ENCODE data around the gene SEC22B. TPM values are rescaled to one million over a fixed set of nuclear protein-coding genes. Genes with fewer than 3 reads are reported as not detected.
"Not testable (repeated sequence)": the region's sequence is repeated elsewhere in the genome, so short reads cannot be mapped to it uniquely, and the experiment has no call there.

SEC22B gene
- 26.6 TPM for total RNA-seq

- Histone ChIP-seq H3K27ac (ENCODE audit: low read depth, low read length) (peak within 1 kb of the TSS; percentile 87), H3K4me3 (ENCODE audit: low read length in 3 of 3) (peak within 1 kb of the TSS; percentile 81 to 94 (median 92)), H3K9me3 (ENCODE audit: control insufficient read depth in 3 of 3, low read length in 3 of 3) (no peaks in the 10 kb centered on the region), H3K9ac (ENCODE audit: low read depth in 1 of 3, low read length in 3 of 3) (peak within 1 kb of the TSS; percentile 91 to 96 (median 91)), H3K4me1 (ENCODE audit: control insufficient read depth in 3 of 3, insufficient read depth in 3 of 3, low read length in 3 of 3) (peaks cover 0 to 7% (median 0%) of the 10 kb centered on the region in 3 donors), H3K36me3 (ENCODE audit: control insufficient read depth in 3 of 3, insufficient read depth in 3 of 3, low read length in 3 of 3) (no peaks in the 10 kb centered on the region), H3K27me3 (ENCODE audit: control insufficient read depth in 3 of 3, insufficient read depth in 3 of 3, low read length in 3 of 3) (no peaks in the 10 kb centered on the region)
Observed at GRCh38 chr1:120176092-120176855, at the start of gene SEC22B. Gene SEC22B, minus strand, starts transcription at chr1:120176520. Its CDS starts 139 bp downstream, at chr1:120176381.

- H3K9ac ChIP-seq (ENCODE audit: low read depth in 1 of 3, low read length in 3 of 3); H3K36me3 ChIP-seq (ENCODE audit: control insufficient read depth in 3 of 3, insufficient read depth in 3 of 3, low read length in 3 of 3); H3K27me3 ChIP-seq (ENCODE audit: control insufficient read depth in 3 of 3, insufficient read depth in 3 of 3, low read length in 3 of 3); H3K27ac ChIP-seq (ENCODE audit: low read depth, low read length); H3K9me3 ChIP-seq (ENCODE audit: control insufficient read depth in 3 of 3, low read length in 3 of 3); H3K4me1 ChIP-seq (ENCODE audit: control insufficient read depth in 3 of 3, insufficient read depth in 3 of 3, low read length in 3 of 3); H3K4me3 ChIP-seq (ENCODE audit: low read length in 3 of 3): not testable (repeated sequence)
Observed at GRCh38 chr1:120217933-120218332, 41.6 kb upstream of the SEC22B start.

GRCh38 chr1:120217175-120217929, 41.0 kb upstream of the SEC22B start:
- H3K4me1 ChIP-seq (ENCODE audit: control insufficient read depth in 3 of 3, insufficient read depth in 3 of 3, low read length in 3 of 3); H3K4me3 ChIP-seq (ENCODE audit: low read length in 3 of 3); H3K9ac ChIP-seq (ENCODE audit: low read depth in 1 of 3, low read length in 3 of 3); H3K36me3 ChIP-seq (ENCODE audit: control insufficient read depth in 3 of 3, insufficient read depth in 3 of 3, low read length in 3 of 3); H3K9me3 ChIP-seq (ENCODE audit: control insufficient read depth in 3 of 3, low read length in 3 of 3); H3K27ac ChIP-seq (ENCODE audit: low read depth, low read length); H3K27me3 ChIP-seq (ENCODE audit: control insufficient read depth in 3 of 3, insufficient read depth in 3 of 3, low read length in 3 of 3): not testable (repeated sequence)

- not testable (repeated sequence) for H3K9me3 ChIP-seq (ENCODE audit: control insufficient read depth in 3 of 3, low read length in 3 of 3); H3K36me3 ChIP-seq (ENCODE audit: control insufficient read depth in 3 of 3, insufficient read depth in 3 of 3, low read length in 3 of 3); H3K4me1 ChIP-seq (ENCODE audit: control insufficient read depth in 3 of 3, insufficient read depth in 3 of 3, low read length in 3 of 3); H3K27ac ChIP-seq (ENCODE audit: low read depth, low read length); H3K9ac ChIP-seq (ENCODE audit: low read depth in 1 of 3, low read length in 3 of 3); H3K4me3 ChIP-seq (ENCODE audit: low read length in 3 of 3); H3K27me3 ChIP-seq (ENCODE audit: control insufficient read depth in 3 of 3, insufficient read depth in 3 of 3, low read length in 3 of 3)
Observed at GRCh38 chr1:120213606-120214005, 37.3 kb upstream of the SEC22B start.

- not testable (repeated sequence) for H3K9ac ChIP-seq (ENCODE audit: low read depth in 1 of 3, low read length in 3 of 3); H3K4me3 ChIP-seq (ENCODE audit: low read length in 3 of 3); H3K27me3 ChIP-seq (ENCODE audit: control insufficient read depth in 3 of 3, insufficient read depth in 3 of 3, low read length in 3 of 3); H3K27ac ChIP-seq (ENCODE audit: low read depth, low read length); H3K9me3 ChIP-seq (ENCODE audit: control insufficient read depth in 3 of 3, low read length in 3 of 3); H3K4me1 ChIP-seq (ENCODE audit: control insufficient read depth in 3 of 3, insufficient read depth in 3 of 3, low read length in 3 of 3); H3K36me3 ChIP-seq (ENCODE audit: control insufficient read depth in 3 of 3, insufficient read depth in 3 of 3, low read length in 3 of 3)
Observed at GRCh38 chr1:120210754-120211153, 34.4 kb upstream of the SEC22B start.

- peak overlapping the region in 2 of 3 donors; percentile 14 to 45 for H3K4me3 ChIP-seq (ENCODE audit: low read length in 3 of 3)
- H3K36me3 ChIP-seq (ENCODE audit: control insufficient read depth in 3 of 3, insufficient read depth in 3 of 3, low read length in 3 of 3); H3K27me3 ChIP-seq (ENCODE audit: control insufficient read depth in 3 of 3, insufficient read depth in 3 of 3, low read length in 3 of 3); H3K27ac ChIP-seq (ENCODE audit: low read depth, low read length); H3K9me3 ChIP-seq (ENCODE audit: control insufficient read depth in 3 of 3, low read length in 3 of 3); H3K4me1 ChIP-seq (ENCODE audit: control insufficient read depth in 3 of 3, insufficient read depth in 3 of 3, low read length in 3 of 3); H3K9ac ChIP-seq (ENCODE audit: low read depth in 1 of 3, low read length in 3 of 3): not testable (repeated sequence)
Observed at GRCh38 chr1:120196863-120197775, 20.8 kb upstream of the SEC22B start.

- H3K4me1 ChIP-seq (ENCODE audit: control insufficient read depth in 3 of 3, insufficient read depth in 3 of 3, low read length in 3 of 3); H3K4me3 ChIP-seq (ENCODE audit: low read length in 3 of 3); H3K36me3 ChIP-seq (ENCODE audit: control insufficient read depth in 3 of 3, insufficient read depth in 3 of 3, low read length in 3 of 3); H3K9ac ChIP-seq (ENCODE audit: low read depth in 1 of 3, low read length in 3 of 3); H3K27me3 ChIP-seq (ENCODE audit: control insufficient read depth in 3 of 3, insufficient read depth in 3 of 3, low read length in 3 of 3); H3K27ac ChIP-seq (ENCODE audit: low read depth, low read length); H3K9me3 ChIP-seq (ENCODE audit: control insufficient read depth in 3 of 3, low read length in 3 of 3): not testable (repeated sequence)
Observed at GRCh38 chr1:120188626-120189025, 12.3 kb upstream of the SEC22B start.

- H3K4me1 ChIP-seq (ENCODE audit: control insufficient read depth in 3 of 3, insufficient read depth in 3 of 3, low read length in 3 of 3); H3K9ac ChIP-seq (ENCODE audit: low read depth in 1 of 3, low read length in 3 of 3); H3K27ac ChIP-seq (ENCODE audit: low read depth, low read length); H3K27me3 ChIP-seq (ENCODE audit: control insufficient read depth in 3 of 3, insufficient read depth in 3 of 3, low read length in 3 of 3); H3K9me3 ChIP-seq (ENCODE audit: control insufficient read depth in 3 of 3, low read length in 3 of 3); H3K4me3 ChIP-seq (ENCODE audit: low read length in 3 of 3); H3K36me3 ChIP-seq (ENCODE audit: control insufficient read depth in 3 of 3, insufficient read depth in 3 of 3, low read length in 3 of 3): not testable (repeated sequence)
Observed at GRCh38 chr1:120182176-120182707, 5.9 kb upstream of the SEC22B start.

- not testable (repeated sequence) for H3K27me3 ChIP-seq (ENCODE audit: control insufficient read depth in 3 of 3, insufficient read depth in 3 of 3, low read length in 3 of 3); H3K36me3 ChIP-seq (ENCODE audit: control insufficient read depth in 3 of 3, insufficient read depth in 3 of 3, low read length in 3 of 3); H3K9me3 ChIP-seq (ENCODE audit: control insufficient read depth in 3 of 3, low read length in 3 of 3); H3K27ac ChIP-seq (ENCODE audit: low read depth, low read length); H3K4me1 ChIP-seq (ENCODE audit: control insufficient read depth in 3 of 3, insufficient read depth in 3 of 3, low read length in 3 of 3); H3K9ac ChIP-seq (ENCODE audit: low read depth in 1 of 3, low read length in 3 of 3)
- peak overlapping the region in 1 of 3 donors; percentile 2 for H3K4me3 ChIP-seq (ENCODE audit: low read length in 3 of 3)
Observed at GRCh38 chr1:120179811-120180690, 3.7 kb upstream of the SEC22B start.
